ENCODE measurements around the gene ZFP3.
"Not testable (repeated sequence)": the region's sequence is repeated elsewhere in the genome, so short reads cannot be mapped to it uniquely, and the experiment has no call there.

The ZFP3 gene

GRCh38 chr17:5126719-5127488, 48.6 kb downstream of the ZFP3 start:
- no peak for DNase-seq

GRCh38 chr17:5127910-5128309, 49.6 kb downstream of the ZFP3 start:
- no peak for DNase-seq

DNA sequence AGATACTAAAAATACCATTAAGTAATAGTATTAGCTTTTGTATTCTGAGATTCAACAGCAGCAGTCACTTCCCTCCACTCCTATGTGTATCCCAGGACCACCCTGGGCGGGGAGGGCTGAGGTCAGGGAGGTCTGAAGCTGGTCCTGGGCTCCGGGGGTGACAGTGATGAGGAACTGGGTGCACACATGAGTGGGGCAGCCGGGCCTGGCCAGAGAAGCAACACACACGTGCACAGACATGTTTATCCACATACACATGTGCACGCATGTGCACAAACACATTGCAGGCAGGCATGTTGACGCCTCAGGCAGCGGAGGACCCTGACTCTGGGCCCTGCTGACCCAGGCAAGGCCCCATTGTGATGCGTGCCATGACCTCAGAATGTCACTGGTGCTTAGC, 50.1 kb downstream of the ZFP3 start:
- not testable (repeated sequence) for DNase-seq

GRCh38 chr17:5128905-5129535, 50.8 kb downstream of the ZFP3 start:
- no peak for DNase-seq

DNA sequence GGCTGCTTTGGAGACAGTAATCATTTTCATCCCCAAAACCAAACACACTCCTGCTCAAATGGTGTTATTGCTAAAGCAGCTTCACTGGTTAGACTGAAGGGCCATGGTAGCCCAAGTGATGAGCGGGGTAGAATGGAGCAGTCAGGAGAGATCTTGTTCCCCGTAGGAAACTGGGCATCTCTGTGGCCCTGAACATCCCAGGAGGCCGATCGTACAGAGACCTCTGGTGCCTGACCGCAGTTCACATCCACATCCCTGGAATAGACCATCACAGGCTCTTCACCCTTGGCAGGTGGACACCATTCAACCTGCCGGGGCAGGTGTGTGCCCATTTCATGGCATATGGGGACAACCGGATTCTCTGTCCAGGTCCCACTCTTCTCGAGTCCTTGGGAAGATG, 51.5 kb downstream of the ZFP3 start:
- DNase-seq: not testable (repeated sequence)

DNA sequence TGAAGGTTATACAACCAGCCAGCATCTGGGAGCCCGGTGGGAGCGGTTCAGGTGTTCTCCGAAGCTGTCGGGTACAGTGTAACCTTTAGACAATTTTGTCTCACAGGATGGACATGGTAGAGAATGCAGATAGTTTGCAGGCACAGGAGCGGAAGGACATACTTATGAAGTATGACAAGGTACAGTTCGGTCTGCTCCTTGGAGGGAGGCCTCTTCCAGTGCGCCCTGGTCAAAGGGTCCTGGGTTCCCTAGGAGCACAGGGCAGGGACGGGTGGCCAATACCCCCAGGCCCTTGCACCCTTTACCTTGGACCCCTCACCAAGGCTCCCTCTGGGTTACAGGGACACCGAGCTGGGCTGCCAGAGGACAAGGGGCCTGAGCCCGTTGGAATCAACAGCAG, 52.0 kb downstream of the ZFP3 start:
- not testable (repeated sequence) for DNase-seq

DNA sequence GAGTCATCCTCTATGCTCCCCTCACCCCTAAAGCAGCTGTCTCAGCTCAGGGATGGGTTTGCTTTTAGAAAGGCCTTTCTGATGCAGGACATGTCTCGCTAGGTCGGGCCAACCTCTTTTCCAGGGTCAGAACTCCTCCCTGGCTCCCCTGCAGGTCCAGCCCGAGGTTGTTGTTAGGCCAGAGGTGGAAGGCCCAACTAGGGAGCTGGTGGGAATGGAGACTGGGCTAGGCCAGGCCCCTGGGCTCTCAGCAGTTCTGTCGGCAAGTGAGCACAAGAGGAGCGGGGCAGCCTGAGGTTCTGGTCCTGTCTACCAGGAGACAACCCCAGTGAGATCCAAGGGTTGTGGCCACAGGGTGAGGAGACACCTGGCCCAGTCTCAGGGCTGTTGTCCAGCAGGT, 52.4 kb downstream of the ZFP3 start:
- DNase-seq: not testable (repeated sequence)

GRCh38 chr17:5131146-5131715, 53.0 kb downstream of the ZFP3 start:
- no peak for DNase-seq

- DNase-seq: not testable (repeated sequence)
Measured at GRCh38 chr17:5131799-5132502, 53.7 kb downstream of the ZFP3 start.

DNA sequence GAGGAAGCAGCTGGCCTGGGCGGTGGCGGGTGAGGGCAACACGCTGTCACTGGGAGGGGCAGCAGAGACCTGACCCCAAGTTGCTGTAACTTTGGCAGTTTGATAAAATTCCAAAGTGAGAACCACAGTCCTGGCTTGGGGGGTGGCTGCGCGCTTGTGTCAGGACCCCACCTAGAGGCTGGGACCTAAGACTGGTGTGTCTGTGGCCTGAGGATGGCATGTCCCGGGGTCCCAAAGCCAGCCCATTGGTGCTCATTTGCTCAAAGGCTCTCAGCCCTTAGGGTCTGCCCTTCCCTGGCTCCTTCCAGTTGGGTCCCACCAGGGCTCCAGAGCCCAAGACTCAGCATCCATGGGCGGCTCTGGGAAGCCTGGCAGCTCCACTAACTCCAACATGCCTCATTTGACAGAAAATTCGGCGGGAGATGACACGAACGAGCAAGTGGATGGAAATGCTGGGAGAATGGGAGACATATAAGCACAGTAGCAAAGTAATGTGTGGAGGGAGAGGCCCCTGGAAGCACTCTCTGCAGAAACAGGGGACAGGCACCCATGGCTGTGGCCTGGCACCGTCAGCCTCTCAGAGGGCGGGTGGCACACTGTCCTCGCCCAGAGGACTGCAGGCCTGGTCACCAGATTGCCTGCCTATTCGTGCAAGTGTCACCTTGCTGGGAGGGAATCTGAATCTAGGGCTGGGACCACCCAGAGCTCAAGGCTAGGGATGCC, 54.4 kb downstream of the ZFP3 start:
- not testable (repeated sequence) for DNase-seq

GRCh38 chr17:5133311-5133710, 55.0 kb downstream of the ZFP3 start:
- DNase-seq: no peak

DNA sequence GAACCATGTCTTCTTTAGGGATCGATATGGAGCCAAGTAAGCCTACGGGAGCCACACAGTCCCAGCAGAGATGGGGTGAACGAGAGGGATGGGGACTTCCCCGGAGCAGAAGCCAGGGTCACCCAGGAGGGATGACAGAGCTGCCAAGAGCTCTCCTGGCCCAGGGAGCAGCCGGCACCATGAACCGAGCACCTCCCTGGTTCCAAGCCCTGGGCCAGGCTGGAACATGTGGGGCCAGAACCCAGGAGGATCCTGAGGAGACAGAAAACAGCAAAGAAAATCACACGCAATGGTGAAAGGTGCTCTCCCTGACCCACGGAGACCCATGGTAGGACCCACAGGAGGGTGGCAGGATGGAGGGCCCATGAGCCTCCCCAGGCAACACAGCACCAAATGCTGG, 55.7 kb downstream of the ZFP3 start:
- DNase-seq: not testable (repeated sequence)

- DNase-seq: not testable (repeated sequence)
Measured at GRCh38 chr17:5134571-5134970, 56.3 kb downstream of the ZFP3 start.

- DNase-seq: not testable (repeated sequence)
Measured at GRCh38 chr17:5135131-5135712, 57.0 kb downstream of the ZFP3 start.

GRCh38 chr17:5135726-5136579, 57.7 kb downstream of the ZFP3 start:
- DNase-seq: no peak

DNA sequence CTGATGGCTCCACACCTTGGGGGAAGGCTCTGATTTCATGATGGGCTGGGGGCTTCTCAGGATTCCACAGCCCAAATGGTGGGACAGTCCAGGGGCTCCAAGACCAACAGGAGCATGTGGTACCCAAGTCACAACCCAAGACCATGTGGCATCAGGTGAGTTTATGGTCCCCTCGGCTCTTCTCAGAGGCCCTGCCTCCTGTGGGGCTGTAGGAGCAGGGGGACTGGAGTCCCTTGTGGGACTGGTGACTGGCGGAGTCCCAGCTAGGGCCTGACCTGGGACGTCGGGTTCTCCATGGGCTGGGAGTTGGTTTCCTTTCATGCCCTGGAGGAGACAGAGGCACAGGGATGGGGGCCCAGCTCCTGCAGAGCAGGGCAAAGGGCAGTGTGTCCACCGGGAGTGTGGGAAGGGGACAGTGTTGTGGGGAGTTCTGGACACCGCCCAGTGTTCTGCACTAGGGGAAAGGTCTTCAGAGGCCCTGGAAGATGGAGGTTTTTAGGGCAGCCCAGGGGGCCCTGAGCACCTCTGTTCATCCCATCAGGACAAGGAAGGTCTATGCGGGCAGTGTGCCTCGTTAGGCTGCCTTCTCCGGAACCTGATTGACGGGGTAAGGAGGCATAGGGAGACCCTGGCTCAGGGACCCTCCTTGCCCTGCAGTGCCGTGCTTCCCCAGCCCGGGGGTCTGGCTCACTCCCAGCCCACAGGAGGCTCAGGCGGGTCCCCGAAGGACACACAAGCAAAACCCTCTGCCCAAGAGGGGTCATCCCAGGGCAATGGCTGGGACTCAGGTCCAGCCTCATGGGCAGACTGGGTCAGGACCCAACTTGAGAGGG, 58.5 kb downstream of the ZFP3 start:
- not testable (repeated sequence) for DNase-seq

GRCh38 chr17:5137511-5138197, 59.4 kb downstream of the ZFP3 start:
- DNase-seq: not testable (repeated sequence)

GRCh38 chr17:5138198-5138544, 59.9 kb downstream of the ZFP3 start:
- DNase-seq: not testable (repeated sequence)

DNA sequence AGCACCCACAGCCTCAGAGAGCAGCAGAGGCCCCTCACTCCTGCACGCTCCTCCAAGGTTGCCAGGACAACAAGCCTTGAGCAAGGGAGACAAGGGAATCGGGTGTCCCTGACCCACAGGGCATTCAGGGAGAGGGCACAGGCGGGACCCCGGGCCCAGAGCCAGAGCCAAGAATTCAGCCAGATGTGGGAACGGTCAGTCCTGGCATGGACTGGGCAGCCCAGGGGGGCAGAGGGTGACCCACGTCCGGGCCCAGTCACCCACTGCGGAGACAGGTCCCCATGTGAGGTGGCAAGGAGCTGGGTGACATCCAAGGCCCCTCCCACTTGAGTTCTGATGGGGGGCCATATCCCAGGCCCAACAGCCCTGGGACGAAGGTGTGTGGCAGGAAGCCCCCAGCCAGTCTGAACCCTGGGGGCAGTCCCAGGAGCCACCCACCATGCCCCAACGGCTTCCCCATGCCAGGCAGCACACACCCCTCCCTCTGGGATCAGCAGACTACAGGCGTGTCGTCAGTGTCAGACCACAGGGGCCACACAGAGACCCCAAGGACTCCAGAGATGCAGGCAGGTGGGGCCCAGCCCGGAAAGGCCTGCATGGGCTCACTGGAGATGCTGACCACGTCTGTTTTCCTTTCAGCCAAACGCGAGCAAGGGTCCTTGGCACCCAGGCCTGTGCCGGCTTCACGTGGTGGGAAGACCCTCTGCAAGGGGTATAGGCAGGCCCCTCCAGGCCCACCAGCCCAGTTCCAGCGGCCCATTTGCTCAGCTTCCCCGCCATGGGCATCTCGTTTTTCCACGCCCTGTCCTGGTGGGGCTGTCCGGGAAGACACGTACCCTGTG, 60.6 kb downstream of the ZFP3 start:
- no peak for DNase-seq
